Type B pancreatic cell (in vitro differentiated cells): ENCODE data around the gene UGT2B15. TPM values are rescaled to one million over a fixed set of nuclear protein-coding genes. Genes with fewer than 3 reads are reported as not detected.
"Not testable (repeated sequence)": the region's sequence is repeated elsewhere in the genome, so short reads cannot be mapped to it uniquely, and the experiment has no call there.

Experiments used
- DNase-seq: peaks from one replicate; pipeline ENCODE4 v3.0.0; 2021; ENCODE audit warnings: mixed read lengths; ENCODE audit not compliant: unreplicated experiment; ENCODE audit errors: extremely low spot score
- H3K27ac Mint-ChIP-seq: 2 replicates; pipeline ENCODE4 v1.8.0; 2021; ENCODE audit warnings: mild to moderate bottlenecking, mixed read lengths
- H3K27me3 Mint-ChIP-seq: 2 replicates; pipeline ENCODE4 v1.8.0; 2021; ENCODE audit warnings: mixed read lengths
- H3K36me3 Mint-ChIP-seq: 2 replicates; pipeline ENCODE4 v1.8.0; 2021; ENCODE audit warnings: mixed read lengths
- H3K4me1 Mint-ChIP-seq: one replicate; pipeline ENCODE4 v1.8.0; 2021; ENCODE audit warnings: mixed read lengths; ENCODE audit not compliant: unreplicated experiment
- H3K4me3 Mint-ChIP-seq: 2 replicates; pipeline ENCODE4 v1.8.0; 2021; ENCODE audit warnings: mild to moderate bottlenecking, mixed read lengths
- H3K9me3 Mint-ChIP-seq: 2 replicates; pipeline ENCODE4 v1.8.0; 2021; ENCODE audit warnings: mixed read lengths
- total RNA-seq: library from RNA; stranded (reverse); gene quantifications from 2 replicates; pipeline ENCODE4 v1.2.1, GENCODE V29; 2021; ENCODE audit warnings: low replicate concordance
- TF ChIP-seq, protein P1 (sequence below): fragments of 200-600 bp; sonication (generic); conservative IDR thresholded peaks from 2 replicates; pipeline ENCODE4 v1.5.0; 2021; ENCODE audit warnings: antibody characterized with exemption, mild to moderate bottlenecking

UGT2B15 gene
- total RNA-seq, 1 donor from 2014 or later: 5.2 TPM

DNA sequence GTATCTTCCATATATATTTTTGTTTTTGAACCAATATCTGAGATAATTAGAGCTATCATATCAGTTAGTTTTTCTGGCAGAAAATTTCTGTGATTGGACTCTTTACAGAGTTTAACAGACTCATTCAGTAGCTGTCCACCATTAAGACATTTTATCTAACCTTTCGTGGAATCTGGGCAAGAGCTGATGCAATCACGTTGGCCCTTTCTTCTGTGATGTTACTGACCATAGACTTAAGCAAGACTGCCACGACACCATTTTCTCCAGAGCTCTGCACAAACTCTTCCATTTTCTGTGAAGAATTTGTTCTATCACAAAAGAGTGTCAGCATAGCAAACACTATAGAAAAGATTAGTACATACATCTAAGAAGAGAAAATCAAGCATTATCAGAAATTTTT is 41.8 kb upstream of the UGT2B15 start:
- Mint-ChIP-seq H3K9me3 (no peaks in the 10 kb centered on the region), H3K4me3 (no peak overlapping the region), H3K4me1 (no peaks in the 10 kb centered on the region), H3K27ac (no peak overlapping the region), H3K27me3 (no peaks in the 10 kb centered on the region), H3K36me3 (no peaks in the 10 kb centered on the region)
- TF ChIP-seq, protein P1, sequence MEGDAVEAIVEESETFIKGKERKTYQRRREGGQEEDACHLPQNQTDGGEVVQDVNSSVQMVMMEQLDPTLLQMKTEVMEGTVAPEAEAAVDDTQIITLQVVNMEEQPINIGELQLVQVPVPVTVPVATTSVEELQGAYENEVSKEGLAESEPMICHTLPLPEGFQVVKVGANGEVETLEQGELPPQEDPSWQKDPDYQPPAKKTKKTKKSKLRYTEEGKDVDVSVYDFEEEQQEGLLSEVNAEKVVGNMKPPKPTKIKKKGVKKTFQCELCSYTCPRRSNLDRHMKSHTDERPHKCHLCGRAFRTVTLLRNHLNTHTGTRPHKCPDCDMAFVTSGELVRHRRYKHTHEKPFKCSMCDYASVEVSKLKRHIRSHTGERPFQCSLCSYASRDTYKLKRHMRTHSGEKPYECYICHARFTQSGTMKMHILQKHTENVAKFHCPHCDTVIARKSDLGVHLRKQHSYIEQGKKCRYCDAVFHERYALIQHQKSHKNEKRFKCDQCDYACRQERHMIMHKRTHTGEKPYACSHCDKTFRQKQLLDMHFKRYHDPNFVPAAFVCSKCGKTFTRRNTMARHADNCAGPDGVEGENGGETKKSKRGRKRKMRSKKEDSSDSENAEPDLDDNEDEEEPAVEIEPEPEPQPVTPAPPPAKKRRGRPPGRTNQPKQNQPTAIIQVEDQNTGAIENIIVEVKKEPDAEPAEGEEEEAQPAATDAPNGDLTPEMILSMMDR: no peak
- no peak for DNase-seq

DNA sequence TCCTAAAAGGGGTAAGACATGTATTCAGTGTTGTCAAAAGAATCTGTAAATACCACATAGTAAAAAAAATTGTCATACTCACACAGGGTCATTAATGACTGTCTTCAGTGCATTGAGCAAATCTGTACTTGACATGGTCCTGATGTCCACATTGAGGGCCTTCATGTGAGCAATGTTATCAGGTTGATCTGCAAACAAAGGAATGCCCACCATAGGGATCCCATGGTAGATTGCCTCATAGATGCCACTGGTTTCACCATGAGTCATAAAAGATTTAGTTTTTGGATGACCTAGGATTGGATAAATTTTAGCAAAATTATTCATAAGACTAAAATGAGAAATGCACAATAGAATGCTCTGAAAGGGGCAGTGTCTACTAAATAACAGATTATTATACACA is 38.1 kb upstream of the UGT2B15 start:
- no peaks in the 10 kb centered on the region for H3K27me3 Mint-ChIP-seq
- H3K4me1 Mint-ChIP-seq: no peaks in the 10 kb centered on the region
- no peaks in the 10 kb centered on the region for H3K9me3 Mint-ChIP-seq
- TF ChIP-seq, protein P1: no peak
- no peaks in the 10 kb centered on the region for H3K36me3 Mint-ChIP-seq
- no peak for DNase-seq
- no peak overlapping the region for H3K4me3 Mint-ChIP-seq
- no peak overlapping the region for H3K27ac Mint-ChIP-seq

DNA sequence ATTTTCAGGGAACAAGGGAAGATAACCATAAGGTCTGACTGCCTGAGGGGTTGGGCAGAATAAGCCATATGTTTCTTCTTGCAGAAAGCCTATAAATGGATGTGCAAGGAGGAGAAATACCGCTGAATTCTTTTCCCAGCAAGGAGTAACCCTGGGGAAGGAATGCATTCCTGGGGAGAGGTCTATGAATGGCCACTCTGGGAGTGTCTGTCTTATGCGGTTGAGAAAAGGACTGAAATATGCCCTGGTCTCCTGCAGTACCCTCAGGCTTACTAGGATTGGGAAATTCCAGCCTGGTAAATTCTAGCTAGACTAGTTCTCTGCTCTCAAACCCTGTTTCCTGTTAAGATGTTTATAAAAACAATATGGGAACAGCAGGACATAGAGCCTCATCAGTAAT is 32.7 kb upstream of the UGT2B15 start:
- H3K27ac Mint-ChIP-seq, DNase-seq: not testable (repeated sequence)

DNA sequence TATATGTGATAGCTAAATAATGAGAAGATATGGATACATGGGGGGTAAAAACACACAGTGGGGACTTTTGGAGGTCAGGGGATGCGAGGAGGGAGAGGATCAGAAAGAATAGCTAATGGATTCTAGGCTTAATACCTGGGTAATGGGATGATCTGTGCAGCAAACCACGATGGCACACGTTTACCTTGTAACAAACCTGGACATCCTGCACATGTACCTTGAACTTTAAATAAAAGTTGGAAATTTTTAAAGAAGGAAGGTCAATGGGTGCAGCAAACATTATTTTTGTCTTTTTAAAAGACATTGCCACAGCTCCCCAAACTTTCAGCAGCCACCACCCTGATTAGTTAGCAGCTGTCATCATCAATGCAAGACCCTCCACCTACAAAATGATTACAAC is 29.7 kb upstream of the UGT2B15 start:
- Mint-ChIP-seq H3K4me3 (no peak overlapping the region), H3K4me1 (no peaks in the 10 kb centered on the region), H3K27me3 (no peaks in the 10 kb centered on the region), H3K27ac (no peak overlapping the region), H3K36me3 (no peaks in the 10 kb centered on the region), H3K9me3 (peaks cover 6% of the 10 kb centered on the region)
- DNase-seq: no peak
- TF ChIP-seq, protein P1: no peak

More for the DNA sequence above, 32.7 kb upstream of the UGT2B15 start:
- not testable (repeated sequence) for H3K36me3 Mint-ChIP-seq, H3K4me1 Mint-ChIP-seq, H3K4me3 Mint-ChIP-seq, H3K27me3 Mint-ChIP-seq, H3K9me3 Mint-ChIP-seq

DNA sequence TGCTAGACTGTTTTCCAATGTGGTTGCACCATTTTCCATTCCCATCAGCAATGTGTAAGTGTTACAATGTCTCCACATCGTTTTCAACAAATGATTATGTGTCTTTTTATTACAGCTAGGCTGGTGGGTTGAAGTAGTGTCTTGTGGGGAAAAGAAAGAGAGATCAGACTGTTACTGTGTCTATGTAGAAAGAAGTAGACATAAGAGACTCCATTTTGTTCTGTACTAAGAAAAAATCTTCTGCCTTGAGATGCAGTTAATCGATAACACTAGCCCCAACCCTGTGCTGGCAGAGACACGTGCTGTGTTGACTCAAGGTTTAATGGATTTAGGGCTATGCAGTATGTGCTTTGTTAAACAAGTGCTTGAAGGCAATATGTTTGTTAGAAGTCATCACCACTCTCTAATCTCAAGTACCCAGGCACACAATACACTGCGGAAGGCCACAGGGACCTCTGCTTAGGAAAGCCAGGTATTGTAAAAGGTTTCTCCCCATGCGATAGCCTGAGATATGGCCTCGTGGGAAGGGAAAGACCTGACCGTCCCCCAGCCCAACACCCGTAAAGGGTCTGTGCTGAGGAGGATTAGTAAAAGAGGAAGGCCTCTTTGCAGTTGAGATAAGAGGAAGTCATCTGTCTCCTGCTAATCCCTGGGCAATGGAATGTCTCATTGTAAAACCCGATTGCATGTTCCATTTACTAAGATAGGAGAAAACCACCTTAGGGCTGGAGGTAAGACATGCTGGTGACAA is 23.0 kb upstream of the UGT2B15 start:
- no peak overlapping the region for H3K27ac Mint-ChIP-seq
- no peaks in the 10 kb centered on the region for H3K36me3 Mint-ChIP-seq
- DNase-seq: no peak
- TF ChIP-seq, protein P1: no peak
- H3K9me3 Mint-ChIP-seq: peaks cover 7% of the 10 kb centered on the region
- H3K4me1 Mint-ChIP-seq: no peaks in the 10 kb centered on the region
- no peaks in the 10 kb centered on the region for H3K27me3 Mint-ChIP-seq
- H3K4me3 Mint-ChIP-seq: no peak overlapping the region

DNA sequence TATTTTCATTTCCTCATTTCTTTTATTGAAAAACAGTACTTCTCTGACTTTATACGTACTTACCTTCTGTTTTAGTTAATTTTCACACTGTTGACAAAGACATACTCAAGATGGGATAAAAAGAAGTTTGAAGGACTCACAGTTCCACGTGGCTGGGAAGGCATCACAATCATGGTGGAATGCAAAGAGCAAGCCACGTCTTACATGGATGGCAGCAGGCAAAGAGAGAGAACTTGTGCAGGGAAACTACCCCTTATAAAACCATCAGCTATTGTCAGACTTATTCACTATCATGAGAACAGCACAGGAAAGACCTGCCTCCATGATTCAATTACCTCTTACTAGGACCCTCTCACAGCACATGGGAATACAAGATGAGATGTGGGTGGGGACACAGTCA is 20.7 kb upstream of the UGT2B15 start:
- peaks cover 7% of the 10 kb centered on the region for H3K9me3 Mint-ChIP-seq
- H3K4me3 Mint-ChIP-seq: no peak overlapping the region
- H3K36me3 Mint-ChIP-seq: no peaks in the 10 kb centered on the region
- DNase-seq: no peak
- H3K4me1 Mint-ChIP-seq: no peaks in the 10 kb centered on the region
- TF ChIP-seq, protein P1: no peak
- no peaks in the 10 kb centered on the region for H3K27me3 Mint-ChIP-seq
- H3K27ac Mint-ChIP-seq: no peak overlapping the region
